Endometrium (tissue), 2 donors: ENCODE measurements around the gene KNSTRN.

Experiments used
- FAIRE-seq: peaks from 2 replicates; lab custom pipeline; 2012; peaks lifted over from hg19 to GRCh38; lab: Jason Lieb, UNC
- donor health status: control.
- donor health status: control.

KNSTRN gene, protein sequence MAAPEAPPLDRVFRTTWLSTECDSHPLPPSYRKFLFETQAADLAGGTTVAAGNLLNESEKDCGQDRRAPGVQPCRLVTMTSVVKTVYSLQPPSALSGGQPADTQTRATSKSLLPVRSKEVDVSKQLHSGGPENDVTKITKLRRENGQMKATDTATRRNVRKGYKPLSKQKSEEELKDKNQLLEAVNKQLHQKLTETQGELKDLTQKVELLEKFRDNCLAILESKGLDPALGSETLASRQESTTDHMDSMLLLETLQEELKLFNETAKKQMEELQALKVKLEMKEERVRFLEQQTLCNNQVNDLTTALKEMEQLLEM

DNA sequence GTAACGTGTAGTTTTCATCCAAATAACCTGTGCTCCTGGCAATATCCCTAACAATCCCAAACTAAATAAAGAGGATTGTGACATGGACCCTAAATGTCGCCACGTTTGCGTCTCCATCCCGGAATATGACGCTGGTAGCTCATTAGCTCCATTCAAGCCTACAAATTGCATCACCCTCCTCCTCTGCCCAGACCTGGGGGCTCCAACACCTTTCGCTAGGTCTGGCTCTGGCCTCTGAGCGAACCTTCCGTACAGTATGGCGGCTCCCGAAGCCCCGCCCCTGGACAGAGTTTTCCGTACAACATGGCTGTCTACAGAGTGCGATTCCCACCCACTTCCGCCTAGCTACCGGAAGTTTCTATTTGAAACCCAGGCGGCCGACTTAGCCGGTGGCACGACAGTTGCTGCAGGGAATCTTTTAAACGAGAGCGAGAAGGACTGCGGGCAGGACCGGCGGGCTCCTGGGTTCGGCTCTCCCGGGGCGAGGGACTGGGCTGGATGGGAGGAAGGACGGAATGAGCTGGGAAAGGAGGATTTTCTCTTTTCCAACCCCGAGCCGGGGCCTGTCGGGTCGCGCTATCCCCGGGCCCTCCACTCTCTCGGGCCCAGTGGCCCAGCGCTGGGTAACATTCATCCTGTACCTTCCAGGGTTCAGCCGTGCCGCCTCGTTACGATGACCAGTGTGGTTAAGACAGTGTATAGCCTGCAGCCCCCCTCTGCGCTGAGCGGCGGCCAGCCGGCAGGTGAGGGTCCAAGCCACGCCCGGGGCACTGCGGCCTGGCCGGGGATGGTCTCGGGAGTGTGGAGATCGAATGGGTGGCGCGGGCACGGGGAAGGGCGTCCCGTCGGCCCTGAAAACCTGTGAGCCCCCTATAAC is at the start of gene KNSTRN:
Gene KNSTRN, plus strand, starts transcription at position 142 of the 877 bp plus-strand sequence. Its CDS starts 115 bp downstream, at position 257.
- FAIRE-seq, result peak; percentile 61

DNA sequence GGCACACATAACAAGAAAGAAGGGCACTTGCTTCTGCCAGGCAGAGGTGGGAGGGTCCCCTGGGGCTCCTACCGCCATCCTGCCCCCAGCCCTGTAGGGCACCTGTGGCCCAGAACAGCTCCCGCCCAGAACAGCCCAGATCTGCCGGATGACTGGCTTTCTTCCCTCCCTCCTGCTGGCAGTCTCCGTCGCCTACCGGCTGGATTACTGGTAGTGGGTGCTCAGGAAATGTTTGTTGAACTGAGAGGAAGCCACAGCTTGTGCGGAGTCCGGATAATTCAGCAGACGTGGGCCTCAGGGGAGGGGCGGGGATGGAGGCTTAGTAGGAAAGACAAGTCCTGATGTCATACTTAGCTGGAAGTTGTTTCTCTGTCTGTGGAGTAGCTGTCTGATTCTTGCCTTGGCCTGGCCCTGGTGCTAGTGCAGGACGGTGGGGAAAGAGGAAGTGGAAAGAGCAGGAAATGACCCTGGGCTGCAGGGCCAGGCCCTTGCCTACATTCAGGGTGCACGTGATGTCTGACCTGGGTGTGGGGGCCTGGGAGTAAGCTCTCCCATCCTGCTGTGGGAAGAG is 48.5 kb upstream of the KNSTRN start:
- FAIRE-seq, result no peak

- no peak for FAIRE-seq
Measured at GRCh38 chr15:40334541-40334940, 48.0 kb upstream of the KNSTRN start.

GRCh38 chr15:40334941-40335795 is 47.4 kb upstream of the KNSTRN start:
- FAIRE-seq, result no peak

DNA sequence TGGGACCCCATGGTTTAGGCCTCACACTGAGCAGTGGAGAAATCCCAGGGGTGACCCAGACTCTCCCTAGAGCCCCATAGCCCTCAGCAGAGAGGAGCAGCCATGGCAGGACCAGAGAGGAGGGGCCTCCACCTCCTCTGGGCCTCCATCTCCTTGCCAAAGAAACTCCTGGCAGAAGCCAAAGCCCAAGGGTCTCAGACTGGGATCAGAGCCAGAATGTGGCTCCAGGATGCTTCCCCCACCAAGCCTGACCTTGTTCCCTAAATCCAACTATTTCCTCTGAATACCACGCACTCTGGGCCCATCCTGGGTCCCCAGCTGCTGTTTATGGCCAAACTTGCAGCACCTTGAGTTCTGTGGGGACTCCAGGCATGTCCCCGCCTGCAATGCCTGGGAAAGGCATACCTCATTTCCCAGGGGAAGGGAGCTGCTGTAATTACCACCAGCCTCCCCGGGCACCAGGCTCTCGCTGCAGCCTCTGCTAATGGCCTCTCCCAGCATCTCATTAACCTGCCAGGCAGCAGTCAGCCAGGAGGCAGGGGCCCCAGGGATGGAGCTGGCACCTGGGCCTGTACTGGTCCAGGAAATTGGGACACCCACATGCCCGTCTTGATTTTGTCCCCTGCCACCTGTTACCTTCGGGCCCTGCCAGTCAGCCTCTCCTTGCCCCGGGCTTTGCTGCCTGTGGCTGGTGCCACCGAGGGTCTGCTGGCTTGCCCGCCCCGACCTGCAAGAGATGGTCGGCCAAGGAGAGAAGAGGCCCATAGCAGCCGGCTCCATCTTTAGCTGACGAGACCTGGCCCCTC is 46.4 kb upstream of the KNSTRN start:
- FAIRE-seq, result no peak

DNA sequence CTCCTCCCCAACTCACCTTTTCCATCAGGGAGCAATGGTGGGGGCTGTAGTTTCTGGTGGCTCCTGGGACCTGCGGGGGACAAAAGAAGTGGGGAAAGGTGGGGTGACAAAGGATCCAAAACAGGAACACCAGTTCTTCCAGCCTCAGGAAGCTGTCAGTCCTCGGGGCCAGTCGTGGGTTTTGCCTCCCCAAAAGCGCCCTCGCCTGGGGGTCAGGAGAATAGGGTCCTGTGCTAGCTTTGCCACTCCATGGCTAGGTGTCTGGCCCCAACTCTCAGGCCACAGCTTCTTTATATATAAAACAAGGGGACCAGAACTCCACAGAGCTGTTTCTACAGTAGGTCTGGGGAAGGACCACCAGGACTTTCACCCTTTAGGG is 45.8 kb upstream of the KNSTRN start:
- FAIRE-seq, result no peak

GRCh38 chr15:40337597-40337996 is 44.9 kb upstream of the KNSTRN start:
- no peak for FAIRE-seq

GRCh38 chr15:40338041-40338657 is 44.4 kb upstream of the KNSTRN start:
- no peak for FAIRE-seq

GRCh38 chr15:40338921-40339620 is 43.5 kb upstream of the KNSTRN start:
- FAIRE-seq, result no peak

GRCh38 chr15:40339621-40339945 is 42.9 kb upstream of the KNSTRN start:
- no peak for FAIRE-seq

- FAIRE-seq, result no peak
Measured at GRCh38 chr15:40340038-40340739, 42.3 kb upstream of the KNSTRN start.

GRCh38 chr15:40340740-40341400 is 41.7 kb upstream of the KNSTRN start, which contains the start of gene CCDC9B:
TSS of gene CCDC9B (minus strand) at chr15:40340939. CDS start at chr15:40340819, 120 bp downstream.
- no peak for FAIRE-seq

- no peak for FAIRE-seq
Measured at GRCh38 chr15:40342416-40343320, 39.9 kb upstream of the KNSTRN start.

DNA sequence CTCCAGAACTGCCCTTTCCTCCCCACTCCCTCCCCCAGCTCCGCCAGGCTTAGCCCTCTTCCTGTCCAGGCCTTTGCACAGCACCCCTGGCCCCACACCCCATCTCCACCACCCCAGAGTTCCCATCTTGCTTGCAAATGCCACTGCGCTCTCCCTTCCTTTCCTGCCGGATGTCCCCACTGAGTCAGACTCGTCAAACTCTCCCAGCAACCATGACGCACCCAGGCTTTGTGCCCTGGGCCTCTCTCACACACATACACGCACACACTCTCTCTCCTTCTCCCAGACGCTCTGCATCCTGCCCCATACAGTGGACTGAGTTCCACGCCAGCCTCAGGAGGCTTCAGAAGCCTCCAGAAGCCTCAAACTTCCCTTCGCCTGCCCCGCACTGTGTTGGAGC is 39.0 kb upstream of the KNSTRN start:
- FAIRE-seq, result no peak

DNA sequence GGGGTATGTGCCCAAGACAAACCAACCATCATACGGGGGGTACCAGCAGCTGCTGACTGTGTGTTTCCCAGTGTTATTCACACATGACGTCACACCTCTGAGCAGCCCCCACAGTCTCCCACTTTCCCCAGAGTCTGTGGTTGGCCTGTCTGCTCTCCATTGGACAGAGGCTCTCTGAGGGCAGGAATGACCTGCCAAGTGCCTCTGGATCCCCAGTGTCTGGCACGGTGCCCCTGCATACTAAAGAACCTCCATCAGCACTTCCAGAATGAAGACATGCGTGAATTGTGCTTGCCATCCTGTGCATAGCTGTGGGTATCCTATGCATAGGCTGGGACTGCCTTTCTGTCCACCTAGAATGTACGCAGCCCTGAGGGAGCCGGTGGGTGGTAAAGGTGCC is 38.3 kb upstream of the KNSTRN start:
- no peak for FAIRE-seq

- FAIRE-seq, result no peak
Measured at GRCh38 chr15:40344631-40345120, 37.8 kb upstream of the KNSTRN start.

GRCh38 chr15:40345225-40345866 is 37.2 kb upstream of the KNSTRN start:
- FAIRE-seq, result no peak
